Left ventricle myocardium inferior (tissue), 1 donor: Measurements from ENCODE around the gene UROD. TPM values are rescaled to one million over a fixed set of nuclear protein-coding genes. Genes with fewer than 3 reads are reported as not detected.
A peak's percentile ranks its signal among the peaks of the same experiment; 100 is the strongest.

Experiments used
- DNase-seq: peaks from one replicate; pipeline ENCODE4 v3.0.0-alpha.2; 2020
- H3K27ac ChIP-seq: fragments of 200-600 bp; replicated peaks from 2 replicates; pipeline ENCODE4 v1.8.0; 2021
- H3K27me3 ChIP-seq: fragments of 200-600 bp; 2 replicates; pipeline ENCODE4 v1.8.0; 2021; ENCODE audit warnings: low read depth
- H3K36me3 ChIP-seq: fragments of 200-600 bp; 2 replicates; pipeline ENCODE4 v1.8.0; 2021
- H3K4me1 ChIP-seq: fragments of 200-600 bp; 2 replicates; pipeline ENCODE4 v1.8.0; 2021
- H3K4me3 ChIP-seq: fragments of 200-600 bp; 2 replicates; pipeline ENCODE4 v1.8.0; 2021; ENCODE audit warnings: mild to moderate bottlenecking, moderate library complexity
- H3K9me3 ChIP-seq: fragments of 200-600 bp; replicated peaks from 2 replicates; pipeline ENCODE4 v1.8.0; 2021
- intact Hi-C: fragments of 100-400 bp; cut with micrococcal nuclease; formaldehyde crosslinking; loops from one replicate; pipeline ENCODE4 v1.11.0; 2022
- long read RNA-seq: library from polyadenylated mRNA; unstranded; transcript quantifications from one replicate; pipeline ENCODE4 v2.0.0, GENCODE V29; 2021
- total RNA-seq: library from RNA; stranded (reverse); fragmentation: NEBNext Ultra II Directional; extraction: Animal tissue kit (Norgen Biotek cat#: 25700); gene quantifications from one replicate; pipeline ENCODE4 v1.2.1, GENCODE V29; 2021
- TF ChIP-seq, protein P1 (sequence below): fragments of 200-600 bp; IDR thresholded peaks from 2 replicates; pipeline ENCODE4 v1.8.0; 2021; ENCODE audit warnings: antibody characterized with exemption, mild to moderate bottlenecking, borderline replicate concordance
- donor health status: DM: no; HTN: yes; CAD: no; lungs with severe emphysema.

UROD gene
- total RNA-seq, result 67.5 TPM
- long read RNA-seq, transcript UROD-201 (10 exons, 1,300 nt), result major isoform, 62 of 84 reads
- long read RNA-seq, partial matches to known transcripts, result 9 of 84 reads
- long read RNA-seq, other reads (novel, unspliced or antisense), result 11 of 84 reads

DNA sequence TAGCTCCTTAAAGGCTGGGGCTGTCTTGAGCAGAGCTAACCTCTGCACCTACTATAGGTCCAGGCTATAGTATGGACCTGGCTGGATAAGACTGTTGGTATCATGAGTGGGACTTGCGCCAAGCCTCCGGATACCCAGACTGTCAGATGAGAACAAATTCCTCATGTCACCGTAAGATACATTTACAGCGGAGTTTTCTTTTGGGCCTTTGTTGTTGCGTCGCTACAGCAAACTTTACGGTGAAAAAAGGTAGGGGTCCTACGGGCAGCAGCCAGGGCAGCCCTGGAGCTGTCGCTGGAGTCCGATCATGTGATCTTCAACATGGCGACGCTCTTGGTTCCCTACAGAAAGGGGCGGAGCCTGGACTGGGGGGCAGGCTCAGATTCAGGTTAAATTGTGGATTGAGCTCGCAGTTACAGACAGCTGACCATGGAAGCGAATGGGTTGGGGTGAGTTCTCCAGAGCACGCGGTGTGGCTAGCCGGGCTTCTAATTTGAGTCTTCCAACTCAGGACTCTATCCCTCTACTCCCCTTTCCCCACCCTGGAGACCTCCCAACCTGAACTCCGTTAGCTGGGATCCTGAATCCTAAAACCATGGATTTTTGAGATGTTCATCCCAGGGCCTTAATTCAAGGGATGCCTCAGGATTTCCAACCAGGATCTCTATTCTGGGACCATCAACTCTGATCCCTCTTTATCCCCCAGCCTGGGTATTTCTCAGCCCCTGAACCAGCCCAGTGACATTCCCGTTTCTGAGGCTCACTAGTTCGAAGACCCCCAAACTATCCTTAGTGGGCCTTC is at the start of gene UROD:
UROD (plus strand) TSS at position 418 of the 802 bp plus-strand sequence; CDS start at position 430, 12 bp downstream.
- TF ChIP-seq, protein P1, sequence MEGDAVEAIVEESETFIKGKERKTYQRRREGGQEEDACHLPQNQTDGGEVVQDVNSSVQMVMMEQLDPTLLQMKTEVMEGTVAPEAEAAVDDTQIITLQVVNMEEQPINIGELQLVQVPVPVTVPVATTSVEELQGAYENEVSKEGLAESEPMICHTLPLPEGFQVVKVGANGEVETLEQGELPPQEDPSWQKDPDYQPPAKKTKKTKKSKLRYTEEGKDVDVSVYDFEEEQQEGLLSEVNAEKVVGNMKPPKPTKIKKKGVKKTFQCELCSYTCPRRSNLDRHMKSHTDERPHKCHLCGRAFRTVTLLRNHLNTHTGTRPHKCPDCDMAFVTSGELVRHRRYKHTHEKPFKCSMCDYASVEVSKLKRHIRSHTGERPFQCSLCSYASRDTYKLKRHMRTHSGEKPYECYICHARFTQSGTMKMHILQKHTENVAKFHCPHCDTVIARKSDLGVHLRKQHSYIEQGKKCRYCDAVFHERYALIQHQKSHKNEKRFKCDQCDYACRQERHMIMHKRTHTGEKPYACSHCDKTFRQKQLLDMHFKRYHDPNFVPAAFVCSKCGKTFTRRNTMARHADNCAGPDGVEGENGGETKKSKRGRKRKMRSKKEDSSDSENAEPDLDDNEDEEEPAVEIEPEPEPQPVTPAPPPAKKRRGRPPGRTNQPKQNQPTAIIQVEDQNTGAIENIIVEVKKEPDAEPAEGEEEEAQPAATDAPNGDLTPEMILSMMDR, result no peak
- DNase-seq, result peak; percentile 92
- peak within 1 kb of the TSS; percentile 91 for H3K27ac ChIP-seq
- H3K4me1 ChIP-seq, result peaks cover 60% of the 10 kb centered on the region
- H3K27me3 ChIP-seq, result no peaks in the 10 kb centered on the region
- peaks cover 39% of the 10 kb centered on the region for H3K36me3 ChIP-seq
- H3K9me3 ChIP-seq, result no peaks in the 10 kb centered on the region
- intact Hi-C loops, result loop anchor here (10.0 kb wide), 1 partner anchor 483 kb away; the partner anchor contains the start of gene TESK2
- peak within 1 kb of the TSS; percentile 100 for H3K4me3 ChIP-seq

DNA sequence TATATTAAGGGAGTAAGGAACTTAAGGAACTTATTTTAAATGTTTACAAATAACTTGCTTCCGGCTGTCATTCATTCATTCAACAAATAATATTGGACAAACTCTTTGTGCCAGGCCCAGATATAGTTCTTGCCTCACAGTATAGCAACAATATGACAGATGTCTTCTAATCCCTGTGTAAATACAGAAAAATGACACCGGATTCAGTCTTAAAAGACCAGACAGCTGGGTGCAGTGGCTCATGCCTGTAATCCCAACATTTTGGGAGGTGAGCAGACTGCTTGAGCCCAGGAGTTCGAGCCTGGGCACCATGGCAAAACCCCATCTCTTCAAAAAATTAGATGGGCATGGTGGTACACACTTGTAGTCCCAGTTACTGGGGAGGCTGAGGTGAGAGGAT is 49.3 kb upstream of the UROD start:
- H3K27ac ChIP-seq, result no peak overlapping the region
- intact Hi-C loops, result no loop called here
- TF ChIP-seq, protein P1, result no peak
- H3K9me3 ChIP-seq, result no peaks in the 10 kb centered on the region
- H3K4me1 ChIP-seq, result no peaks in the 10 kb centered on the region
- no peak overlapping the region for H3K4me3 ChIP-seq
- H3K27me3 ChIP-seq, result no peaks in the 10 kb centered on the region
- peaks cover 11% of the 10 kb centered on the region for H3K36me3 ChIP-seq
- no peak for DNase-seq

DNA sequence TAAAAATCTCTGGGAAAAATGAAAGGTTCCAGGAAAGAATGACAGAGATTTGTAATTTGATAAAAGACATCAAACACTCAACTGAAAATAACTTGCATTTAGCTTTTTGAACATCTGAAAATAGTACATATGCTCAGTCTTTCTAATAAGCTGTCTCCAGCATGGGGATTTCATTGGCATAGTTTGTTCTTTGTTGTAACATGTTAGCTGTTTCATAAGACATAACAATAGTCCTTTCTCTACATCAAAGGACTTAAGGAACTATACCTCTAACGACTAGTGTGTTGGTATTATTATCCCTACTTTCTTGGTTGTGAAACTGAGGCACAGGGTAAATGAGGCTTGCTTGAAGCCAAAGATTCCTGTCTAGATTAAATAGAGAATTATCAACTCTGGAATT is 47.7 kb upstream of the UROD start:
- intact Hi-C loops, result no loop called here
- no peak overlapping the region for H3K27ac ChIP-seq
- DNase-seq, result no peak

DNA sequence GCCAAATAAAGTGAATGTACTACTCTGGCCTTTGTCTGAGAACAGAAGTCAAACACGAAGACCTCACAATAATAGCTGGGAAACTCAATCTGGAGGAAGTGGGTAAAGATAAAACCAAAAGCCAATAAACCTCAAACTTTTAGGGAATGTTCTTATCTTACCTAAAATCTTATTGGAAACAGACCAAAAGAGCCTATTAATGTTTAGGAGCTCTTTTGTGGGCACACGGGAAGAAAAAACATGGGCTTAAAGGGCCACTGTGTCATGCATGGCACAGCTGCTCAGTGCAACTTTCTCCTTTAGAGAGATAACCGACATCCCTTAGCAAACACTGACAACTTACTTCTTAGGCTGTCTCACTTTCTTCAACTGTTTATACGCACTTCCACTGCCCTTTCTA is 41.7 kb upstream of the UROD start:
- no peak for DNase-seq
- no peak overlapping the region for H3K4me3 ChIP-seq
- TF ChIP-seq, protein P1, result no peak
- H3K4me1 ChIP-seq, result no peaks in the 10 kb centered on the region
- no peaks in the 10 kb centered on the region for H3K27me3 ChIP-seq
- intact Hi-C loops, result no loop called here
- H3K9me3 ChIP-seq, result no peaks in the 10 kb centered on the region
- H3K27ac ChIP-seq, result no peak overlapping the region
- peaks cover 34% of the 10 kb centered on the region for H3K36me3 ChIP-seq

More for the DNA sequence above, 47.7 kb upstream of the UROD start:
- Histone ChIP-seq H3K9me3 (no peaks in the 10 kb centered on the region), H3K27me3 (no peaks in the 10 kb centered on the region), H3K4me3 (no peak overlapping the region), H3K36me3 (peaks cover 4% of the 10 kb centered on the region), H3K4me1 (no peaks in the 10 kb centered on the region)
- TF ChIP-seq, protein P1, result no peak

DNA sequence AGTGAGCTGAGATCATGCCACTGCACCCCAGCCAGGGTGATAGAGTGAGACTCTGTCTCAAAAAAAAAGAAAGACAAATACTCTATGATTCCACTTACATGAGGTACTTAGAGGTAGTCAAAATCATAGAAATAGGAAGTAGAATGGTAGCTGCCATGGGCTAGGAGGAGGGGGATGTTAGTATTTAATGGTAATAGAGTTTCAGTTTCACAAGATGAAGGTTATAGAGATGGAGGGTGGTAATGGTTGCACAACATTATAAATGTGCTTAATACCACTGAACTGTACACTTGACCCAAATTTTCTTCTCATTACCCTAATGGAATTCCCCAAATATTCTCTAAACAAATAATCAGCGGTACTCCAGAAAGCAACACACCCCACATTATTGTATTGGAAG is 38.4 kb upstream of the UROD start:
- DNase-seq, result no peak
- TF ChIP-seq, protein P1, result no peak
- Histone ChIP-seq H3K36me3 (peaks cover 63% of the 10 kb centered on the region), H3K9me3 (no peaks in the 10 kb centered on the region), H3K4me1 (no peaks in the 10 kb centered on the region), H3K27me3 (no peaks in the 10 kb centered on the region), H3K27ac (no peak overlapping the region), H3K4me3 (no peak overlapping the region)
- intact Hi-C loops, result no loop called here
